K562 (cell line): ENCODE results near the gene ANKRD44.

Experiments used
- ATF7 ChIP-seq: fragments of 450-650 bp; IDR thresholded peaks from 2 replicates; pipeline ENCODE4 v1.7.1; 2014; ENCODE audit warnings: mild to moderate bottlenecking, moderate library complexity
- BCLAF1 ChIP-seq, 2 experiments: fragments of 450-650 bp in 1 of 2; IDR thresholded peaks; 2 replicates each; pipeline ENCODE4 v1.6.1; 2011 to 2017; ENCODE audit warnings: low read depth in 2 of 2, antibody characterized with exemption in 1 of 2, borderline replicate concordance in 1 of 2, low read length in 1 of 2, mild to moderate bottlenecking in 1 of 2, mixed read lengths in 1 of 2; ENCODE audit not compliant: control insufficient read depth in 1 of 2
- CBX2 ChIP-seq: fragments of 200-600 bp; sonication (generic); IDR thresholded peaks from one replicate; pipeline ENCODE4 v1.6.1; 2012; ENCODE audit warnings: mild to moderate bottlenecking, low read length, inconsistent platforms; ENCODE audit not compliant: insufficient read depth, poor library complexity, severe bottlenecking
- CREBBP ChIP-seq: IDR thresholded peaks from one replicate; pipeline ENCODE4 v1.6.1; 2012; ENCODE audit warnings: low read depth, mild to moderate bottlenecking, control low read depth, inconsistent platforms, low read length
- CTCF ChIP-seq, 3 experiments: IDR thresholded peaks in 2 of 3; conservative IDR thresholded peaks in 1 of 3; 2 replicates each; pipeline ENCODE4 v1.5.1; 2011 to 2012; ENCODE audit warnings: low read length in 3 of 3, mild to moderate bottlenecking in 3 of 3, control low read depth in 2 of 3, improper control_type of control experiment in 1 of 3, inconsistent platforms in 1 of 3, low read depth in 1 of 3, mixed read lengths in 1 of 3, moderate library complexity in 1 of 3; ENCODE audit not compliant: insufficient read depth in 2 of 3
- GABPB2 ChIP-seq: fragments of 250-450 bp; sonication (Bioruptor Pico); conservative IDR thresholded peaks from 2 replicates; pipeline ENCODE4 v1.5.1; 2021; ENCODE audit warnings: mild to moderate bottlenecking
- KLF10 ChIP-seq: fragments of 250-450 bp; sonication (Bioruptor Pico); IDR thresholded peaks from 2 replicates; pipeline ENCODE4 v1.6.1; 2021; ENCODE audit warnings: matching md5 sums
- SP2 ChIP-seq: IDR thresholded peaks from 2 replicates; pipeline ENCODE4 v1.6.1; 2011; ENCODE audit warnings: mild to moderate bottlenecking, low read depth, low read length, moderate library complexity; ENCODE audit not compliant: poor library complexity, severe bottlenecking; ENCODE audit errors: extremely low read depth
- TCF7 ChIP-seq: sonication (generic); IDR thresholded peaks from 2 replicates; pipeline ENCODE4 v1.6.1; 2016; ENCODE audit warnings: antibody characterized with exemption, borderline replicate concordance
- ZNF274 ChIP-seq: IDR thresholded peaks from 2 replicates; pipeline ENCODE4 v1.6.1; 2011; ENCODE audit warnings: low read depth, mild to moderate bottlenecking, low read length, moderate library complexity, borderline replicate concordance

DNA sequence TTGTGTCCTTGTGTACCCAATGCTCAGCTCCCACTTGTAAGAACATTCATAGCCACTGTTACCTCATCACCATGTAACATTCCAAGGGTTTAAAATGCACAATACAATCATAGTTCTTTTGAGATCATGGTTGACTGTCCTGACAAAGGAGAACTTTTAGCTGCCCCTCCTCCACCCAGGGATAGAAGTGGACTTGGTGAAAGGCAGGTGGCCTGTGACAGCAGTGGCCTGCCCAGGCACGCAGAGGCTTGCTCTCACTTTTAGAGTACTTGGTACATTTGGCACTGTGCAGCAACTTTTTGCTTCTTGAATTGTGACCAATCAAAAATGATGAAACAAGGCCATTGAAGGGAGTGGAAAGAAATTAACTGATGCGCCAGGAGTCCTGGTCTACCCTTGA is 108.7 kb downstream of the ANKRD44 start:
- TF ChIP-seq CREBBP (no peak), CTCF (IDR thresholded peaks at IDR 0.05 in 2 of 3, conservative IDR thresholded peaks at IDR 0.05 in 1 of 3; ENCODE audit: insufficient read depth in 2 of 3, low read depth in 1 of 3, low read length in 3 of 3) (no peak), CBX2 (no peak), SP2 (no peak), ATF7 (no peak), KLF10 (CRISPR knock-in tag) (no peak), BCLAF1 (IDR thresholded peaks at IDR 0.05; ENCODE audit: borderline replicate concordance in 1 of 2, control insufficient read depth in 1 of 2, low read depth in 2 of 2, low read length in 1 of 2) (no peak), ZNF274 (no peak), TCF7 (no peak), GABPB2 (CRISPR knock-in tag) (no peak)
